PC-9 (cell line): Measurements from ENCODE around the gene HOXC4. TPM values are rescaled to one million over a fixed set of nuclear protein-coding genes. Genes with fewer than 3 reads are reported as not detected.

Experiments used
- BruUV-seq: library from RNA; stranded (reverse); fragments of 400-500 nt; replicated peaks from 2 replicates; lab custom pipeline; 2021; lab: Mats Ljungman, UMichigan
- CTCF ChIA-PET: fragments of 300-600 bp; sonication (Branson Sonifier 250); formaldehyde crosslinking; loops from one replicate; lab custom pipeline; 2022; ENCODE audit warnings: antibody characterized with exemption; lab: Charles Lee
- POLR2A ChIA-PET: fragments of 300-600 bp; sonication (Branson Sonifier 250); formaldehyde crosslinking; loops from one replicate; lab custom pipeline; 2022; ENCODE audit warnings: antibody characterized with exemption; ENCODE audit not compliant: unreplicated experiment; lab: Charles Lee
- DNase-seq, 2 experiments: peaks; one replicate each; pipeline versions ENCODE4 v3.0.0 to v3.0.0-alpha.2; 2015 to 2022; ENCODE audit warnings: mixed read lengths in 1 of 2
- H2AFZ ChIP-seq: fragments of 200-600 bp; sonication (generic); 2 replicates; pipeline ENCODE4 v1.8.1; 2017; ENCODE audit warnings: antibody characterized with exemption
- H3F3A ChIP-seq: fragments of 200-600 bp; sonication (generic); 2 replicates; pipeline ENCODE4 v1.8.1; 2017; ENCODE audit warnings: antibody characterized with exemption, mild to moderate bottlenecking, low read depth; ENCODE audit not compliant: insufficient read depth
- H3K27ac ChIP-seq: fragments of 200-600 bp; sonication (generic); 2 replicates; pipeline ENCODE4 v1.6.1; 2016; ENCODE audit warnings: mixed run types
- H3K27me3 ChIP-seq: fragments of 200-600 bp; sonication (generic); 2 replicates; pipeline ENCODE4 v1.6.1; 2016; ENCODE audit warnings: low read depth, mixed run types; ENCODE audit not compliant: insufficient read depth
- H3K36me3 ChIP-seq: fragments of 200-600 bp; sonication (generic); 2 replicates; pipeline ENCODE4 v1.6.1; 2016; ENCODE audit warnings: low read depth, mixed run types
- H3K4me1 ChIP-seq: fragments of 200-600 bp; sonication (generic); replicated peaks from 2 replicates; pipeline ENCODE4 v1.6.1; 2016; ENCODE audit warnings: mixed run types; ENCODE audit not compliant: insufficient read depth
- H3K4me2 ChIP-seq: fragments of 200-600 bp; sonication (generic); 2 replicates; pipeline ENCODE4 v1.6.1; 2017; ENCODE audit warnings: mixed run types
- H3K4me3 ChIP-seq: fragments of 200-600 bp; sonication (generic); 2 replicates; pipeline ENCODE4 v1.6.1; 2016; ENCODE audit warnings: mixed run types
- H3K79me2 ChIP-seq: fragments of 200-600 bp; sonication (generic); 2 replicates; pipeline ENCODE4 v1.6.1; 2017; ENCODE audit warnings: low read depth, mixed run types
- H3K9me2 ChIP-seq: fragments of 200-600 bp; sonication (generic); 2 replicates; pipeline ENCODE4 v1.8.1; 2017; ENCODE audit warnings: mild to moderate bottlenecking; ENCODE audit not compliant: insufficient read depth
- H3K9me3 ChIP-seq: fragments of 200-600 bp; sonication (generic); 2 replicates; pipeline ENCODE4 v1.8.1; 2016; ENCODE audit warnings: low read depth; ENCODE audit not compliant: insufficient read depth
- H4K20me1 ChIP-seq: fragments of 200-600 bp; sonication (generic); 2 replicates; pipeline ENCODE4 v1.8.1; 2017; ENCODE audit not compliant: insufficient read depth
- EZH2 ChIP-seq: fragments of 200-600 bp; sonication (generic); IDR thresholded peaks from 2 replicates; pipeline ENCODE4 v1.8.0; 2017; ENCODE audit warnings: antibody characterized with exemption, low read depth
- intact Hi-C: fragments of 100-400 bp; cut with micrococcal nuclease; formaldehyde crosslinking; loops from one replicate; pipeline ENCODE4 v1.10.0; 2022; ENCODE audit not compliant: unreplicated experiment
- total RNA-seq: library from RNA; stranded (reverse); gene quantifications from 2 replicates; pipeline ENCODE4 v1.2.3, GENCODE V29; 2021
- TF ChIP-seq, protein P1 (sequence below): fragments of 200-600 bp; sonication (generic); conservative IDR thresholded peaks from 2 replicates; pipeline ENCODE4 v1.6.1; 2017; ENCODE audit warnings: mixed run types, antibody characterized with exemption, mild to moderate bottlenecking, moderate library complexity

The HOXC4 gene
- total RNA-seq, 1 experiment from 2014 or later: 3.8 TPM

DNA sequence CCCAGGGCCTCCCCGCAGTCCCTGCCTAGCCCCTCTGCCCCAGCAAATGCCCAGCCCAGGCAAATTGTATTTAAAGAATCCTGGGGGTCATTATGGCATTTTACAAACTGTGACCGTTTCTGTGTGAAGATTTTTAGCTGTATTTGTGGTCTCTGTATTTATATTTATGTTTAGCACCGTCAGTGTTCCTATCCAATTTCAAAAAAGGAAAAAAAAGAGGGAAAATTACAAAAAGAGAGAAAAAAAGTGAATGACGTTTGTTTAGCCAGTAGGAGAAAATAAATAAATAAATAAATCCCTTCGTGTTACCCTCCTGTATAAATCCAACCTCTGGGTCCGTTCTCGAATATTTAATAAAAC lies 23.2 kb upstream of the HOXC4 start:
- no TSS peak for BruUV-seq
- H4K20me1 ChIP-seq: no peaks in the 10 kb centered on the region
- H3K27me3 ChIP-seq: no peaks in the 10 kb centered on the region
- intact Hi-C loops: no loop called here
- POLR2A ChIA-PET: no interaction called here
- CTCF ChIA-PET: interaction anchor here (0.6 kb wide), 1 partner anchor 13 kb away, joined by 13 read pairs; no protein-coding TSS in a partner anchor
- no peaks in the 10 kb centered on the region for H3K9me2 ChIP-seq
- no peak for DNase-seq
- no peaks in the 10 kb centered on the region for H3K79me2 ChIP-seq
- no peak overlapping the region for H3K4me2 ChIP-seq
- no peak overlapping the region for H3K4me3 ChIP-seq
- H3K9me3 ChIP-seq: no peaks in the 10 kb centered on the region
- no peaks in the 10 kb centered on the region for H3F3A ChIP-seq
- TF ChIP-seq, protein P1, sequence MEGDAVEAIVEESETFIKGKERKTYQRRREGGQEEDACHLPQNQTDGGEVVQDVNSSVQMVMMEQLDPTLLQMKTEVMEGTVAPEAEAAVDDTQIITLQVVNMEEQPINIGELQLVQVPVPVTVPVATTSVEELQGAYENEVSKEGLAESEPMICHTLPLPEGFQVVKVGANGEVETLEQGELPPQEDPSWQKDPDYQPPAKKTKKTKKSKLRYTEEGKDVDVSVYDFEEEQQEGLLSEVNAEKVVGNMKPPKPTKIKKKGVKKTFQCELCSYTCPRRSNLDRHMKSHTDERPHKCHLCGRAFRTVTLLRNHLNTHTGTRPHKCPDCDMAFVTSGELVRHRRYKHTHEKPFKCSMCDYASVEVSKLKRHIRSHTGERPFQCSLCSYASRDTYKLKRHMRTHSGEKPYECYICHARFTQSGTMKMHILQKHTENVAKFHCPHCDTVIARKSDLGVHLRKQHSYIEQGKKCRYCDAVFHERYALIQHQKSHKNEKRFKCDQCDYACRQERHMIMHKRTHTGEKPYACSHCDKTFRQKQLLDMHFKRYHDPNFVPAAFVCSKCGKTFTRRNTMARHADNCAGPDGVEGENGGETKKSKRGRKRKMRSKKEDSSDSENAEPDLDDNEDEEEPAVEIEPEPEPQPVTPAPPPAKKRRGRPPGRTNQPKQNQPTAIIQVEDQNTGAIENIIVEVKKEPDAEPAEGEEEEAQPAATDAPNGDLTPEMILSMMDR: no peak
- no peak for TF ChIP-seq EZH2
- no peak overlapping the region for H3K27ac ChIP-seq
- 0 out of 2 replicates have a peak, but pooled peaks cover 5% of the 10 kb centered on the region for H3K4me1 ChIP-seq
- H3K36me3 ChIP-seq: no peaks in the 10 kb centered on the region
- no peak overlapping the region for H2AFZ ChIP-seq

DNA sequence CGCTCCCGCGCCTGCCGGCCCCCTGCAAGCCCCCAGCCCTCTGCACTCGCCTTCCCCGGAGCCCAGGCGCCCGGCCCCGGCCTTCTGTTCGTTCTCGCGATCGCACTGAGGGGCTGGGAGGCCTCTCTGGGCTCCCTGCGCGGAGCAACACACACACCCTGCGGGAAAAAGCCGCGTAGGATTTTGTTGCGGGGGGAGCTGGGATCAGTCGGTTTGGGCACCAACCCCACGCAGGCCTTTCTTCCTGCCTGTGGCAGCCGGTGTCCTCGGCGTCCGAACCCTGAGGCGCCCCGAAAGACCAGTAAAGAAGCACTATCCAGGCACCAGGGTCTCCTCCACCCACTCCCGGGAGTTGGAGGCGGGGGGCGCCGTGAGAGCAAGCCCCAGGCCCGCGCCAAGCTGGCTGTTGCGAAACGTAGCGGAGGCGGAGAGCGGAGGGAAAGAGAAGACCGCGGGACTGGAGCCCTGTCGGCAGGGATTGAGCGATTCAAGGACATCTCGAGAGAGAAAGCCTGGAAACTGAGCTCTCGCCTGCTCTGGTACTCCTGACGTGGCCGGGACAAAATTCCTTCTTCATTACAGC lies 22.7 kb upstream of the HOXC4 start:
- Histone ChIP-seq H3K4me1 (0 out of 2 replicates have a peak, but pooled peaks cover 5% of the 10 kb centered on the region), H4K20me1 (no peaks in the 10 kb centered on the region), H3K79me2 (no peaks in the 10 kb centered on the region), H2AFZ (no peak overlapping the region), H3K27ac (no peak overlapping the region), H3K4me2 (no peak overlapping the region), H3K9me3 (no peaks in the 10 kb centered on the region), H3K9me2 (no peaks in the 10 kb centered on the region), H3F3A (no peaks in the 10 kb centered on the region), H3K27me3 (no peaks in the 10 kb centered on the region), H3K36me3 (no peaks in the 10 kb centered on the region), H3K4me3 (no peak overlapping the region)
- POLR2A ChIA-PET: no interaction called here
- no peak for DNase-seq
- CTCF ChIA-PET: interaction anchor here (0.6 to 2.5 kb wide), 3 partner anchors 13 to 161 kb away, joined by 11 to 32 read pairs (median 13); partner anchors contain the start of gene SMUG1
- TF ChIP-seq, protein P1: no peak
- TF ChIP-seq EZH2: no peak
- intact Hi-C loops: no loop called here
- BruUV-seq: no TSS peak

DNA sequence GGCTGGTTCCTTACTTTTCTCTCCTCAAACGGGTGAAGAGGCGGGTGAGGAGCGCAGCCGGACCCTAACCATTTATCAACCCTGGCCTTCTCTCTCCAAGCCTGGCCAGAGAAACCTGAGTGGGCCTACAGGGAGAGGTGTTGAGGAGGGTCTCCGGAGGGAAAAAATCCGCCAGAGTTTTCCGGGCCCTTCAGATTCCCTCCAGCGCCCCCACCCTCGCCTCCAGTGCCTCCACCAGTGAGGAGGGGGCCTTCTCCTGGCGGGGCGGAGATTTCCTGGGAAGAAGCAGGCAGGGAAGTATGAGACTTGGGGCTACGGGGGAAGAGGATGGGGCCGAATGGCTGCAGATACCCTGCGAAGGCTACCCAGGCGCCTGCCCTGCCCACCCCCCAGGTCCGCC lies 22.2 kb upstream of the HOXC4 start:
- Histone ChIP-seq H3K27me3 (no peaks in the 10 kb centered on the region), H3K9me3 (no peaks in the 10 kb centered on the region), H2AFZ (no peak overlapping the region), H3K27ac (no peak overlapping the region), H4K20me1 (no peaks in the 10 kb centered on the region), H3F3A (no peaks in the 10 kb centered on the region), H3K9me2 (no peaks in the 10 kb centered on the region), H3K36me3 (no peaks in the 10 kb centered on the region), H3K79me2 (no peaks in the 10 kb centered on the region), H3K4me2 (no peak overlapping the region), H3K4me1 (0 out of 2 replicates have a peak, but pooled peaks cover 5% of the 10 kb centered on the region), H3K4me3 (no peak overlapping the region)
- no TSS peak for BruUV-seq
- intact Hi-C loops: no loop called here
- ChIA-PET POLR2A (no interaction called here), CTCF (interaction anchor here (1.5 to 2.5 kb wide), 3 partner anchors 14 to 160 kb away, joined by 9 to 32 read pairs (median 11); partner anchors contain the start of gene SMUG1)
- no peak for DNase-seq
- TF ChIP-seq EZH2: no peak
- TF ChIP-seq, protein P1: no peak
